Measurements from ENCODE around the gene PAX7.

The PAX7 gene

DNA sequence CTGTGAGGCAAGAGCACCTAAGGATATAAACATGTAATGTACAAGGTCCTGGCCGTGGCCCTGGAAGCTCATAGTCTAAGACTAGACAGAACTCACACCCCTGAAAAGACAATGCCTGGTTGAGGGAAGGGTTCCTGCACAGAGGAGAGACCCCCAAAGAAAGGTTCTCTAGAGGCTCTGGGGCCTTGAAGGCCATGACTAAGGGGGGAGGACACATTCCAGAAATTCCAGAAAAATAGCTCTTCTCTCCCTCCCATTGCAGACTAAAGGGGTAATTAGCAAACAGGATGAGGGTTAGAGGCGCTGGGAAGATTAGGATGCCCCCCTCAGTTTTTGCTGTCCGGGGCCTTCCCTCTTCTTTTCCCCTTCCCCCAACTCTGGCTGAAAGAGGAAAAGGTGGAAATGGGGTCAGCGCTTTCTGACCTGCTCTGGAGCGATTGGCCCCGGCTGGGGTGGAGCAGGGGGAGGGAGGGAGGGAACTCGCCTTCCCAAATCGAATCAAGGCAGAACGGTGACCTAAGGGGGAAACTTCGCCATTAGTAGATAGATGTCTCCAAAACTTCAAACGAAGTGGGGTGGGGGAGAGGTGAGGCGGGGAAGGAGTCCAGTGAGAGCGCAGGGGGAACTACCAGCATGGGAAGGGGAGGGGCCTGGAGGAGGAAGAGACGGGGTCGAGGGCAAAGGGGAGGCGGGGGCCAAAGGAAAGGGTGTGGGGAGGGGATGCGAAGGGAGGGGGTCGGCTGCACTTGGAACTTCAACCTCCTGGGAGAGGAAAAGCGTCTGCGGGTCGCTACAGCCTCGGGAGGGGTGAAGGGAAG is 11.8 kb downstream of the PAX7 start:
- no peak for DNase-seq

DNA sequence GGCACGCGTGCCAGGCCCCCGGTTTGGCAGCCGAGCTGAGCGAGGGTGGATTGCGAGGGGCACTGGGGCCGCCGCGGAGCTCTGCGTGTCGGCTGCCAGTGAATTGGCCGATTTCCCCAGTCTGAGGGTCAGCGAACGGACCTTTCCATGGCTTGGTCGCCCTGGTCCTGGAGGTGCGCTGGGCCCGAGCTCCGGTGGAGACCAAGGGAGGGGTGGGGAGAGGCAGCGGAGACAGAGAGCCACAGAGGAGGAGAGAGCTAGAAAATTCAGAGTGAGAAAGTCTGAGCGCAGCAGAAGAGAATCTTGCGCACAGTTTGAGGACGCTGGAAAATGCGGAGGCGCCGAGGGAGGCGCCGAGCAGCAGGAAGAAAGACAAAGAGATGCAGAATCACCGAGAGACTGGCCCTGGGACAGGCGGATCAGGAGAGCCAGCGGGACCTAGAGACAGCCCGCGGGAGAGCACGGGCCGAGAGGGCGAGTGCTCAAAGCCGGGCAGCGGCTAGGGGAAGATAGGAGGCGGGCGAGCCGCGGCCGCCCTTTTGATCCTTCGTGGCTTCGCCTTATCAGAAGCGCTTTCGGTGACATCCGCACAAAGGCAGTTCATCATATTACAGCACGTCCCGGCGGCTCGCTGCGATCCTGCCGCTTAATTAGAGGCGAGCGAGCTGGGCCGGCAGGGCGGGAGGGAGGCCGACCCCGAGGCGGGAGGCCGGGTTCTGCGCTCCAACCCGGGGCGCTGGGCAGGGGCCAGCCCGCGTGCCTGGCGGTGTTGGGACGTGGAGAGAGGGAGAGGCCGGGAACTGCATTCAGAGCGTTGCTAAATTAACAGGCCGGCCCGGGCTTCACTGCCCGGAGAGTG is 12.7 kb downstream of the PAX7 start:
- DNase-seq = no peak

DNA sequence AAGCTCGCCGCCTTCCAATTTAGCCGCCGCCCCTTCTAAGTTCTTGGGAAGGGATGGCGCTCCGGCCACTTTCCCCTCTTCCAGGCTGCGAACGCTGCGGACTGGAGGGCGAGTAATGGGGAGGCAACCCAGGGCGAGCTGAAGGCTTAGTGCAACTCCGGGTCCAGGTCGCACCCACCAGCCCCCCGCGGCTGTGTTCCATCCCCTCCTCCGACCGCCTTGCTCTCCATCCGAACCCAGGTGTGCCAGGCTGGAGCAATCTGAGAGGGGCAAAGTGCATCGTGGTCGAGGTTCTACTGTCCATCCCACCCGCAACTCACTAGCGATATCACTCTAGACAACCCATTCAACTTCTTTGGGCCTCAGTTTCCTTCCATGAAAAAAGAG is 13.4 kb downstream of the PAX7 start:
- no peak for DNase-seq

DNA sequence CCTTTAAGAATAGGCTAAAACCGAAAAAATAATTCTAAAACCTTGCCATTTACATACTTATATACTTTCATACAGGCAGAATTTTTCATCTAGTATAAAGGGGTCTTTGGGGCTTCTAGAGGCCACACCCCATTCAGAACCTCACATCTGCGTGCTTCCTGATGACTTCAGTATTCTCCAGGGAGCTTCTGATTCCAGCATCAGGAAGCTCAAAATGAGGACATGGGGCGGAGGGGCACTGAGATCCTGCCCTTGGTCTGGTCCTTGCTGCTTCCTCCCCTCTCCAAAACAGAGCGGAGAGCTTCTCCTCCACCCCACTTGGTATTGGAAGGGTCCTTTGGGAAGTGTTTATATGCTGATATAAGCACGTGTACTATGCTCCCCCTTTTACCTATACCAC is 13.8 kb downstream of the PAX7 start:
- DNase-seq = no peak

DNA sequence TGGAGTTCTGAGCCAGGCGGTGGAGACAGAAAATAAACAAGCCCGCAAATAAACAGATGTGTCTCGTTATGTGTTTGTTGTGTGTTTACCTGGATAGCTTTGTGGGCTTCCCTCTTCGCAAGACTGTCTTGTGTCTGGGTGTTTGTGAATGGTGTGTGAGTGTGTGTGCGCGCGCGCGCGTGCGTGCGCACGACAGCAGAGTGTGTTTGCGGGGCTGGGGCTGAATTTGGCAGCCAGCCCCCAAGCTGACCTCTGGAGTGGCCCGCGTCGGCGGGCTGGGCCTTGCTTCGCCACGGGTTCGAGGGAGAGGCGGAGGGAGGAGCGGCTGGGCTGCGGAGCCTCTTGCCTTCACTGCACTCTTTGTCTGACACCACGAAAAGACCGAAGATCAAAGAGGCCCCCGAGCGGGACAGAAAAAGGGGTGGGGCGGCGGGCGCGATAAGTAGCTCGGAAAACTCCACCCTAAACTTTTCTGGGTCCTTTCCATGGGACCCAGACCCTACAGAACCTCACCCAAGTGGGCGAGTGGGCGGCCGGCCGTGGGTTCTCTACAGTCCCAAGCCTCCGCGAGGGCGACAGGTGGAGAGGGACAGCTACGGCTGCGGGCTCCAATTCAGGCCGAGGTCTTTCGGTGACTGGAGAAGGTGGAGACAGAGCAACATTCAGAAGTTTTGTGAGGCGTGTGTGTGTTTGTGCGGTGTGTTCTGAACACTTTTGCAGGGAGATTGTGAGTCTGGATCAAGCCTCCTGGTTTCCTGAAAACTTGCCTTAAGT is 14.5 kb downstream of the PAX7 start:
- DNase-seq = peak; percentile 41

DNA sequence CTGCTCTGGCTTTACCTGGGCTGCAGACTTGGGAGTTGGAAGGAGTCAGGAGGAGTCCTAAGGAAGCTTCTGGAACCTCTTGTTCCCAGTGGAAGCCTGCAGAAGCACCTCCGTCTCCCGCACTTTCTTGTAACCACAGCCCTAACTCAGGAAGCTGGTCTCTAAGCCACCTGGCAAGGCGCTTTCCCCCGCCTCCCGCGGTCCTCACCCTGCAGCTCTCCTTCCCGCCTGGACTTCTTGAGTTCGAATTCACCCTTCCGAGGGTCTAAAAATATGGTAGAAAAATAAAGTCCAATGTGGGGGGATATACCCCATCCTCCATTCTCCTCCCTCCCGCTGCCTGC is 15.1 kb downstream of the PAX7 start:
- DNase-seq = no peak

DNA sequence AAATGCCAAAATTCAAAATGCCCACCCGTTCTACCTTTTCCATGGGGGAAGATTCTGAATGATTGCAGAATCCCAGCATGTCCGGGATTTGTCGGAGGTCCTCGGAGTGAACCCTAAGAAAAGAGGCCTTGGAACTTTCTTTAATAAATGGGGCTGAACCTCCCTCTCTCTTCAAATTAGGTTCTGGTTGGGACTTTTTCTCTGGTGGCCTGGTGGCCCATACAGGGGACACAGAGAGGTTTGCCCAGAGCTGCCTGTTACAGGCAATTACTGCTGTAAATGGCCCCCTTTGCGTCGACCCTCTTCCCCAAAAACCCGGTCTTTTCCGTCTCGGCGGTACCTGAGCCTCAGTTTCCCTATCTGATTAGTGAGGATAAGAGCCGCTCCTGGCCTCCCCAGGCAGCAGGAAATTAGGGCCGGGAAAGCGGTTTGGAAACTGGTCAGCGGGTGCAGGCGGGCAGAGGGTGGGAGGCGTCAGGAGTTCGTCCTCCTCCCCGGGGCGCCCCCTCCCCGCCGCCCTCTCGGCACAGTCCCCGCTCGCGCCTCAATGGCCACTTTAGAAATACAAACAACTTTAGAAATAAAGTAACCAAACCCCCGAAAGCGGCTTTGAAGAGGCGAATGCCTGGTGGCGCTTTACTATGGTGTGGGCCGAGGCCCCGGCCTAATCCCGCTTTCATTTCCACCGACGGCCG is 15.6 kb downstream of the PAX7 start:
- no peak for DNase-seq

DNA sequence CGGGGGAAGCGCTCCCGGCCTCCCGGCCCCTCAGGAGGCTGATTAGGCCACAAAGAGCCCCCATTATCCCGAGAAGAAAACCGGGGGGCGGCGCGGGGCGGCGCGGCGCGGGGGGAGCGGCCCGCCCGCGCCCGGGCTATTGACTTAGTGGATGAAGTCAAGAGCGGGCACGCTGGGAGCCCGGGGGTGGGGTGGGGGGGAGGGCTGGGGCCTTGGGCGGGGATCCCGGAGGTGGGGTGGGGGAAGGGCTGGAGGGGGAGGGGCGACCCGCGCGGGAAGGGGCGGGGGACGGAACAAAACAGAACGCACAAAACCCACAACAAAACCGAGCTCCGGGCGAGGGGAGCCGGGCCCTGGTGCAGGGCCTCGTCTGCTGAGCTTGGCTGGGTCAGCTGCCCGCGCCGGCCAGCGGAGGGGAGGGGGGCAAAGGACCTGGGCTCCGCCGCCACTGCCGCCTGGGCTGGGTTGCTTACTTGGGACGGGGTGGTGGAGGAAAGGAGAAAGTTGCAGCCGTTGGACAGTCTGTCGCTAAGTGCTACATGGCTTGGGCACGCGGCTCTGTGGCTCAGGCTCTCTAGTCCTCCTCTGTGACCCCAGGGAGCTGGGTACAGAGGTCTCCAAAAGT is 16.3 kb downstream of the PAX7 start:
- DNase-seq = no peak

DNA sequence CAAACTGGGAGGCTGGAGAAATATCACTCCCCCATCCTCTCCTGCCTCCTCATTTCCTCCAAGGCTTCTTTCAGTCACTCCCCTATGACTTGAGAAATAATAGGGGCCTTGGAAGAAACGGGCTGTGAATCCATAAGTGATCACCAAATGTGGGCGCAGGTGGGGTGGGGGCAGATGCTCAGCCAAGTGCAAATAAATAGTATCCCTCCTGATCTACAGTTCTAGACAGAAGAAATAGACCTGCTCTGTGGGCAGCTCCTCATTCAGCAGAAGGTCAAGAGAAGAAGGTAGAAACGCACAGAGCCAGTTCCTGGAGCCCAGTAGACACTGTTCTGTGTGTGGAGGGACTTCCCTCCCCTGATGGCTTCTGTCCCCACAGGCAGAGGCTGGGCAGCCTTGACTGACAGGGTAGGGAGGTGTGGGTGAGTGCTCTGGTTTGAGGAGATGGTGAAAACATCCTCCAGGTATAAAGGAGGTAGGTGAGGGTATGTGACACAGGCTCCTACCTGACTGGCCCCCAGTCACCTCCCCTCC is 17.1 kb downstream of the PAX7 start:
- DNase-seq = no peak

DNA sequence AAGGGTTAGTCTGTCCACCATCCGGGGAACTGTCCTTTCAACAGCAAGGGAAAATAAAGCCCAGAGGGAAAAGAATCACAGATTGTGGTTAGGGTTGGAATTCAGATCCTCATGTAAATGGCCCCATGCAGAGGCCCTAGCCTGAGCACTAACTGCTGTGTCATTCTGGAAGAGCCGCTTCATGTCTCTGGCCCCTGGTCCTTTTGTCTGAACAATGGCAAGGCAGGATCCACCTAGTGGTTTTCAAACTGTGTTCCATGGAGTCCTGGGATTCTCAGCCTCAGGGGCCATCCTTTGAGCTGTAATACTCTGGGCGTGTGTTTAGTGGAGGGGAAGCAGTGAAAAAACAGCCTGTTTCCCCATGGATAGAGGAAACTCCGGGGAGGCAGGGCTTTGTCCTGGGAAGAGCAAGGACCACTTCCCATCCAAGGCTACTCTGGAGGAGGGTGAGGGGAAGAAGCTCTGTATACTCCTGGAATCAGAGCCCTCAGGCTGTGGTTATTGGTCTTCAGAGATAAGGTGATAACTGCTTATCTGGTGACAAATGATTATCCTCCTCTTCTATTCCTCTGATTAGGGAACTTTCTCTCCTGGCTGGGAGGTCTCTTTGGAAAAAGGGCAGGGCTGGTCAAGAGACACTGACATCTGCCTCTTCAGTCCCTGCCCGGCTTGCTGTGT is 19.2 kb downstream of the PAX7 start:
- no peak for DNase-seq

DNA sequence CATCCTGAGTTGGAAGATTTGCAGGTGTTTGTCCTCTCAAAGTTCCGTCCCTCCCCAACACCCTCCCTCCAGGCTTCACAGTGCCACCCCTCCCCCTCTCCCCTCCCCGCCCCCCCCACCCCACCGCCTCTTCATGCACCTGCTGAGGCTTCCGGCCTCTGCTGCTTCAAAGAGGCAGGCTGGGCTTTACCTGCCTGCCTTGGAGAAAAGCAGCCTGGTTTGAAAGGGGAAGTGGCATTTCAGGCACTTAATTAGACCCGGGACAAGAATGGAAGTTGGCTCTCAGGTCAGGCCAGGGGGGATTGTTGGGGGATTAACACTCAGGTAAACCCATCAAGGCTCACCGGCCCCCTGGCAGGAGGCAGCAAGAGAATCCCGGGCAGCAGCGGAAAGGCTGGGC is 21.1 kb downstream of the PAX7 start:
- DNase-seq = no peak

DNA sequence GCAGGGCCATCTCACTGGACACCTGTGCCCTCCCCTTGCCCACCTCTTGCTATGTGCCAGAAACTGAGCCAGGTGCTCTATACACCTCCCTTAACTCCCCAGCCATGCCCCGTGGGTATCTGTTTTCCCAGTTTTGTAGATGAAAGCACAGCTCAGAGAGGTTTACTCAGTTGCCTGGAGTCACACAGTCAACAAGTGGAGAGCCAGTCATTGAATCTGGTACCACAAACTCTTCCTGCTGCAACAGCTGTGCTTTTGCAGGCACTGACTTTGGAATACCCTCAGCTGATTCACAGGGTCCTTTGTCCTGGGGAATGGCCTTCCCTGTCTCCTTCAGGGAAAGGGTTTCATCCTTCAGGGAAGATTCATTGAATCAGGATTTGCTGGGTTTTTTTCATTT is 22.1 kb downstream of the PAX7 start:
- DNase-seq = no peak

DNA sequence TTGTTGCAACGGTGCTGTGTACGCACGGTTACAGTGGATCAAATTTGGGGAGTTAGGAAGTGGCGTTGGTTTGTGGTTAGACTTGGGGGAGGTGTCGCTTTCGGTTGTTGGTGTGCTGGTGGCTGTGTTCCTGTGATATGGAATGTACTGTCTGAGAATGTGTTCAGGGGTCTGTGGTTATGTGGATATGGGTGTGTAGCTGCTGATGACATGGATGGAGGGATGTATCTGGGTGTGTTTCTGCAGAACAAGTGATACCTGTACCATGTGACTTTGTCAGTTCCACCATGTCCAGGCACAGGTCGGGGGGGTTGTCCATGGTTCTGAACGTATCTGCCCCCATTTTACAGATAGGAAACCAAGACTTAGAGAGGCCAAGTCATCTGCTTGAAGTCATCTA is 22.7 kb downstream of the PAX7 start:
- no peak for DNase-seq

DNA sequence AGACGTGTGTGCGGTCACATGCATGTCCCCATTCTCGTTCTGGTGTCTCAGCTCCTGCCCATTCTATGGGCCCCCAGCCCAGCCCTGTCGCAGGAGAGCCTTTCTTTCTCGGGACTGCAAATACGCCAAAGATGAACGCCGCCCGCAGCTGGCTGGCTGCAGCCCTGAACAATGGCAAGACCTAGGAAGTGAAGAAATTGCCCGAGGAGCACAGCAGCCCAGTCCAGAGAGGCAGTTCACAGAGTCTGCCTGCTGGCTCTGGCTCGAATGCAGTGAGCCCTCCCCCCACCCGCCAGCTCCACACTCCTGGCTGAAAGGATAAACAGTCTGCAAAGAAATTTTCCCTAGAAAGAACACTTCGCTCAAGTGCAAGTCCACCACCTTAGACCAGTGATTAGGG is 23.3 kb downstream of the PAX7 start:
- no peak for DNase-seq

DNA sequence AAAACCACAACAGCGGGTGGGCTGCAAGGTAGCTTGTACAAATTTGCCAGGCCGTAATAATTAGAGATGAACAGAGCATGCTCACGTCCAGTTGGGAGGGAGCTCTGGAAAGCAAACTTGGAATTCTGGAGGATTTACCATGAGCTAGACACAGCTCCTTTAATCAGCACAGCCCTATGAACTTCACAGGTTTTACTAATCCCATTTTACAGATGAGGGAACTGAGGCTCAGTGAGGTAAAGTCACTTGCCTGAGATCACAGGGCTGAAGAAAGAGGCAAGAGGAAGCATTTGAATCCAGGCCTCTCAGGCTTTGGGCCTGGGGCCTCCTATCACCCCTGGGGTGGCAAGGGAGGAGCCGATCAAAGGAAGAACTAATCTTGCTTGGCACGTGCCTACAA is 24.0 kb downstream of the PAX7 start:
- DNase-seq = no peak

DNA sequence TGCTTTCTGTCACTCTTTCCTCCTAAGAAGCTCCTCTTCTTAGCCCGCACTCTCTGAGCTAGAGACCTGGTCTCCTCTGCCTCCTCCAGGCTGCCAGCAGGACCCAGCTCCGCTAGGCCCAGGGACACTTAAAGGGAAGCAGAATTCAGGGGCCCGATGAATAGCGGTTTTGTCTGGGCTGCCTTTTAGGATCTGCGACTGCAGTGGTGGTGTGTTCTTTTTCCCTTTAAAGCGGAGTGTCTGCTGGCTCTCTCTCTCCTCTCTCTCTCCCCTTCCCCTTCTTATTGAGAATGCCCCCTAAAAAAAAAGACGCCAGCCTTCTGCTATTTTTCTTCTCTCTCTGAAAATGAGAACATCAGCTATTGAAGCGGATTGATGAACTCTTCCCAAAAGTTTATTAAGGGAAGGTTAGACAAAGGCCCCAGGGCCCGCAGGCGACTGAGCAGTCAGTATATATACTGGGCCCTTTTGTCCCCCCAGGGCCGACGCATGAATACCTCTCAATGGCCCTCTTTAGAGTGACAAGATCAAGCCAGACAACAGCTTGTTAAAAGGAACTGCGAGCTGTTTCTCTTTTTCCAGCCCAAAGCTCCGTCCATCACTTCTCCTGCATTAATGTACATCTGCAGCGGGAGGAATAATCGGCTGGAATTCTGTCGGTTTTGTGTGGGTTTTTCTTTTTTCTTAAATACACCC is 27.0 kb downstream of the PAX7 start:
- no peak for DNase-seq

DNA sequence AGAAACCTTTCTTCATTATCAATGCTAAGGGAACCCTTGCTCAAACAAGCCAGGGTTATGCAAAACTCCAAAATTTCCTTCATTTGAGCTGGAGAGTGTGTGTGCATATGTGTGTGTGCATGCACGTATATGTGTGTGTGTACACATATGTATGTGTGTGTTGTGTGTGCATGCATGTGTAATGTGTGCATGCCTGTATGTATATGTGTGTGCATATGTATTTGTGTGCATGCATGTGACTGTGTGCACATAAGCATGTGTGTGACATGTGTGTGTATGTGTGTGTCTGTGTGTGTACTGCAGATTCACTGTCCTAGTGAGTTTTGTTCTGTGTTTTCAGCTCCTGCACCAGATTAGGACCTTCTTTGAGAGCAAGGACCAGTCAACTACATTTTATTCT is 28.2 kb downstream of the PAX7 start:
- no peak for DNase-seq

DNA sequence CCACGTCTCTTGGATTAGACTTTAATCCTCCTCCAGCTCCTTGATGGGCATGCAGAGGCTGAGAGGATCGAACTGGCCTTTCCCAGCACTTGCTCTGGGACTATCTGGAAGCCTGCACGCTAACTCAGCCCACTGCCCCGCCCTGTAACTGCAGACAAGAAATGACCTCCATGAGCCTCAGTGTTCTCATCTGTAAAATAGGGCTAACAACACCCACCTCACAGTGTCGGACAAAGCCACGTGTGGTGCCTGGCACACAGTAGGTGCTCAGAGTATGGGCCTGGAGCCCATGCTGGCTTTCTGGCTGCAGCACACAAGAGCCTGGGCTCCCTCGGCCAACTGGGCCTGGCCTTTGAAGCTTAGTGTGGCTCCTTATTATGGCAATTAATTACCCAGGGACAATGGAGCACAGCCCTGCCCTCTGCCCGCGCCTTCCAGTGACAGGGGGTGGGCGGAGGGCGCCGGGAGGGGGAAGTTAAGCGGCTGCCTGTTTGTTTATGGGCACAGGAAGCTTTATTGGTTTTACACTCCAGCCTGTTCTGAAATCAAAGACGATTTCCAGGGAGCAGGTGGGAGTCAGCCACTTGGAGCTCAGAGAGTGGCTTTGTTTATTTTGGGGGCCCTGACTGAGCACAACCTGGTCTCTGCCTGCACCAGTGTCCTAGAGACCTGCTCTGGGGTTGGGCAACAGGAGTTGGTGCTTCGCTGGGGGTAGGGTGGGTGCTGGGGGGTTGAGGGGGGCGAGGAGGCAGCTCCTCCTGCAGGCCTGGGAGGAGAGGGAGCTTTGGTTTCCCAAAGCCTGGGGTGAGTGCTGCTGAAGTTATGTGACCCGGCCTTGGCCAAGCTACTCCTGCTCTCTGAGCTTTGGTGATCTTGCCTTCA is 31.0 kb downstream of the PAX7 start:
- no peak for DNase-seq

DNA sequence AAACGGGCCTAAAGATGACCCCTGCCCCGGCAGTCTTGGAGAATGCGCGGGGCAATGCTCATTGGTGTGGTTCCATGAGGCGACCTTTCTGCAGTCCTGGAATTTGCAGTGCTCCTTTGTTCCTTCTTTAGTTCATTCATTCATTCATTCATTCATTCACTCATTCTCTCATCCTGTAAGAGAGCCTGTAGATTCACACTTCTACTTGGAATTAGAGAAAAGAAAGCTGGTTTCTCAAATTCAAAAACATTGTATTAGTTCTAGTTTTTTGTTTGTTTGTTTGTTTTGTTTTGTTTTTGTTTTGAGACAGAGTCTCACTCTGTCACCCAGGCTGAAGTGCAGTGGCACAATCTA is 31.6 kb downstream of the PAX7 start:
- no peak for DNase-seq

DNA sequence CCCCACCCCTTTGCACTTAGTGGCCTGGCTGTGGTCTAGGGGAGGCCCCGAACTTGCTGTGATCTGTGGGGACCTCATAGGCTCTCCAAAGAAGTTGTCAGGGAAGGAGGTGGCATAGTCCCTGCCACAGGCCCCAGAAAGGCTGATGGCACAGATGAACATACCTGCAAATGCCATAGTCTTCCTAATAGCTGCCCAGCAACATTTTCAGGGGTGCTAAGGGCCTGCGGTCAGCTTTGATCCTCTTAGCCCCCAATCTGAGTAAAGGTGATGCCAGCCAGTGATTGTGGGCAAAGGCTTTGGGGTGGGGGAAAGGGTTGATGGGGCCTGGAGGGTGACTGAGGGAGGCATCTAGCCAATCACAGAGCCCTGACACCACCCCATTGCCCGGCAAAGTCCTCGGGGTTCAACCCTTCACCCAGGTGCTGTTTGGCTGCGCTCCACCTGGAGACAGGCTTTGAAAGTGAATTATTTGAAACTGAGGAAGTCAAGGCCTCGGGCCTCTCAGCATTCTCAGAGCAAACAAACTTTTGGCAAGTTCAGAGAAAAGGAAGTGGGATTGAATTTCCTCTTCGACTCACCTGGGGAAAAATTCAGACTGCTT is 35.8 kb downstream of the PAX7 start:
- DNase-seq = no peak

All from activated T-cell treated with anti-CD3 and anti-CD28 coated beads, Interleukin-2, amount 50 U/mL, for 1 hour (primary cell).